ENCODE results near the gene DHRS7. TPM values are rescaled to one million over a fixed set of nuclear protein-coding genes. Genes with fewer than 3 reads are reported as not detected.
A peak's percentile ranks its signal among the peaks of the same experiment; 100 is the strongest.

Gene DHRS7
- total and polyA plus RNA-seq, 2 donors, result 45.1 to 73.3 TPM

GRCh38 chr14:60175255-60175902 lies 10.2 kb upstream of the DHRS7 start:
- no peak for DNase-seq (ENCODE audit: extremely low spot score)
- H3K36me3 ChIP-seq (ENCODE audit: insufficient read depth), result no peaks in the 10 kb centered on the region
- H3K4me1 ChIP-seq (ENCODE audit: insufficient read depth), result no peaks in the 10 kb centered on the region
- no peak overlapping the region for H3K27ac ChIP-seq (ENCODE audit: low read depth)
- 70% methylated on average over 2 of the region's 2 CpGs for WGBS
- no peak overlapping the region for H3K4me3 ChIP-seq (ENCODE audit: low read depth, low read length)

- Histone ChIP-seq H3K36me3 (ENCODE audit: insufficient read depth) (no peaks in the 10 kb centered on the region), H3K27ac (ENCODE audit: low read depth) (no peak overlapping the region), H3K4me3 (ENCODE audit: low read depth, low read length) (no peak overlapping the region), H3K4me1 (ENCODE audit: insufficient read depth) (no peaks in the 10 kb centered on the region)
- no peak for DNase-seq (ENCODE audit: extremely low spot score)
- 75% methylated on average over 11 of the region's 11 CpGs for WGBS
Observed at GRCh38 chr14:60174352-60175254, 9.4 kb upstream of the DHRS7 start.

GRCh38 chr14:60171690-60172089 lies 6.5 kb upstream of the DHRS7 start:
- Histone ChIP-seq H3K4me1 (ENCODE audit: insufficient read depth) (no peaks in the 10 kb centered on the region), H3K4me3 (ENCODE audit: low read depth, low read length) (no peak overlapping the region), H3K36me3 (ENCODE audit: insufficient read depth) (no peaks in the 10 kb centered on the region), H3K27ac (ENCODE audit: low read depth) (no peak overlapping the region)
- 97% methylated on average over 2 of the region's 2 CpGs for WGBS
- no peak for DNase-seq (ENCODE audit: extremely low spot score)

- no peaks in the 10 kb centered on the region for H3K36me3 ChIP-seq (ENCODE audit: insufficient read depth)
- no peak for DNase-seq (ENCODE audit: extremely low spot score)
- no peak overlapping the region for H3K27ac ChIP-seq (ENCODE audit: low read depth)
- H3K4me3 ChIP-seq (ENCODE audit: low read depth, low read length), result no peak overlapping the region
- H3K4me1 ChIP-seq (ENCODE audit: insufficient read depth), result no peaks in the 10 kb centered on the region
- 95% methylated on average over 4 of the region's 4 CpGs for whole genome bisulfite sequencing
Observed at GRCh38 chr14:60170948-60171347, 5.8 kb upstream of the DHRS7 start.

GRCh38 chr14:60169722-60170121 lies 4.5 kb upstream of the DHRS7 start:
- 92% methylated on average over 3 of the region's 3 CpGs for WGBS
- Histone ChIP-seq H3K27ac (ENCODE audit: low read depth) (no peak overlapping the region), H3K36me3 (ENCODE audit: insufficient read depth) (no peaks in the 10 kb centered on the region), H3K4me1 (ENCODE audit: insufficient read depth) (no peaks in the 10 kb centered on the region), H3K4me3 (ENCODE audit: low read depth, low read length) (no peak overlapping the region)
- DNase-seq (ENCODE audit: extremely low spot score), result no peak

GRCh38 chr14:60166142-60166541 lies 944 bp upstream of the DHRS7 start:
- Histone ChIP-seq H3K4me1 (ENCODE audit: insufficient read depth) (no peaks in the 10 kb centered on the region), H3K27ac (ENCODE audit: low read depth) (no peak overlapping the region), H3K4me3 (ENCODE audit: low read depth, low read length) (no peak overlapping the region), H3K36me3 (ENCODE audit: insufficient read depth) (no peaks in the 10 kb centered on the region)
- no peak for DNase-seq (ENCODE audit: extremely low spot score)
- WGBS, result 64% methylated on average over 3 of the region's 3 CpGs

GRCh38 chr14:60165547-60165876 lies 314 bp upstream of the DHRS7 start:
- 5% methylated on average over 4 of the region's 4 CpGs for WGBS
- Histone ChIP-seq H3K4me3 (ENCODE audit: low read depth, low read length) (peak overlapping the region; percentile 88), H3K27ac (ENCODE audit: low read depth) (peak overlapping the region; percentile 98), H3K36me3 (ENCODE audit: insufficient read depth) (no peaks in the 10 kb centered on the region), H3K4me1 (ENCODE audit: insufficient read depth) (no peaks in the 10 kb centered on the region)
- DNase-seq (ENCODE audit: extremely low spot score), result no peak

GRCh38 chr14:60164404-60164711 lies 840 bp downstream of the DHRS7 start:
- no peaks in the 10 kb centered on the region for H3K36me3 ChIP-seq (ENCODE audit: insufficient read depth)
- no peaks in the 10 kb centered on the region for H3K4me1 ChIP-seq (ENCODE audit: insufficient read depth)
- no peak for DNase-seq (ENCODE audit: extremely low spot score)
- H3K4me3 ChIP-seq (ENCODE audit: low read depth, low read length), result peak overlapping the region; percentile 88
- WGBS, result 12% methylated on average over 5 of the region's 5 CpGs
- no peak overlapping the region for H3K27ac ChIP-seq (ENCODE audit: low read depth)

GRCh38 chr14:60163693-60164092 lies 1.5 kb downstream of the DHRS7 start:
- Histone ChIP-seq H3K27ac (ENCODE audit: low read depth) (no peak overlapping the region), H3K36me3 (ENCODE audit: insufficient read depth) (no peaks in the 10 kb centered on the region), H3K4me3 (ENCODE audit: low read depth, low read length) (no peak overlapping the region), H3K4me1 (ENCODE audit: insufficient read depth) (no peaks in the 10 kb centered on the region)
- DNase-seq (ENCODE audit: extremely low spot score), result no peak
- WGBS, result 82% methylated on average over 6 of the region's 6 CpGs

- 77% methylated on average over 2 of the region's 2 CpGs for WGBS
- DNase-seq (ENCODE audit: extremely low spot score), result no peak
- H3K36me3 ChIP-seq (ENCODE audit: insufficient read depth), result no peaks in the 10 kb centered on the region
- no peaks in the 10 kb centered on the region for H3K4me1 ChIP-seq (ENCODE audit: insufficient read depth)
- no peak overlapping the region for H3K4me3 ChIP-seq (ENCODE audit: low read depth, low read length)
- no peak overlapping the region for H3K27ac ChIP-seq (ENCODE audit: low read depth)
Observed at GRCh38 chr14:60161196-60162107, 3.7 kb downstream of the DHRS7 start.

- H3K36me3 ChIP-seq (ENCODE audit: insufficient read depth), result no peaks in the 10 kb centered on the region
- no peak overlapping the region for H3K27ac ChIP-seq (ENCODE audit: low read depth)
- H3K4me3 ChIP-seq (ENCODE audit: low read depth, low read length), result no peak overlapping the region
- DNase-seq (ENCODE audit: extremely low spot score), result no peak
- no peaks in the 10 kb centered on the region for H3K4me1 ChIP-seq (ENCODE audit: insufficient read depth)
- WGBS, result 88% methylated on average over 7 of the region's 7 CpGs
Observed at GRCh38 chr14:60160422-60160821, 4.8 kb downstream of the DHRS7 start.

GRCh38 chr14:60154671-60155070 lies 10.5 kb downstream of the DHRS7 start:
- no peaks in the 10 kb centered on the region for H3K36me3 ChIP-seq (ENCODE audit: insufficient read depth)
- no peak for DNase-seq (ENCODE audit: extremely low spot score)
- WGBS, result 94% methylated on average over 2 of the region's 2 CpGs
- H3K27ac ChIP-seq (ENCODE audit: low read depth), result no peak overlapping the region
- no peak overlapping the region for H3K4me3 ChIP-seq (ENCODE audit: low read depth, low read length)
- no peaks in the 10 kb centered on the region for H3K4me1 ChIP-seq (ENCODE audit: insufficient read depth)

- DNase-seq (ENCODE audit: extremely low spot score), result no peak
- Histone ChIP-seq H3K27ac (ENCODE audit: low read depth) (no peak overlapping the region), H3K4me1 (ENCODE audit: insufficient read depth) (no peaks in the 10 kb centered on the region), H3K36me3 (ENCODE audit: insufficient read depth) (no peaks in the 10 kb centered on the region), H3K4me3 (ENCODE audit: low read depth, low read length) (no peak overlapping the region)
- WGBS, result 85% methylated on average over 3 of the region's 3 CpGs
Observed at GRCh38 chr14:60153991-60154390, 11.2 kb downstream of the DHRS7 start.

All from urinary bladder (tissue), 4 donors.